Fibroblast of villous mesenchyme (primary cell): Measurements from ENCODE around the gene CYBRD1. TPM values are rescaled to one million over a fixed set of nuclear protein-coding genes. Genes with fewer than 3 reads are reported as not detected.
A peak's percentile ranks its signal among the peaks of the same experiment; 100 is the strongest.
"Not testable (repeated sequence)": the region's sequence is repeated elsewhere in the genome, so short reads cannot be mapped to it uniquely, and the experiment has no call there.

Experiments used
- DNase-seq: peaks from one replicate; pipeline ENCODE4 v3.0.0-alpha.2; 2010; ENCODE audit warnings: low read depth
- H3K4me3 ChIP-seq: 2 replicates; pipeline ENCODE4 v1.5.1; 2011; ENCODE audit warnings: low read depth, mild to moderate bottlenecking, low read length
- CTCF ChIP-seq: IDR thresholded peaks from 2 replicates; pipeline ENCODE4 v1.5.1; 2012; ENCODE audit warnings: low read depth, mild to moderate bottlenecking, low read length; ENCODE audit not compliant: insufficient read depth
- total RNA-seq: library from RNA; depleted of rRNA; stranded (reverse); fragments of >200 nt; gene quantifications from 2 replicates; pipeline ENCODE4 v1.2.3, GENCODE V29; 2012

CYBRD1 gene
- total RNA-seq, 1 donor = 189 TPM

- TF ChIP-seq CTCF = no peak
- no peak for DNase-seq
- H3K4me3 ChIP-seq = no peak overlapping the region
Observed at GRCh38 chr2:171492664-171493063, 29.6 kb upstream of the CYBRD1 start.

GRCh38 chr2:171497664-171498063 is 24.6 kb upstream of the CYBRD1 start:
- H3K4me3 ChIP-seq, DNase-seq: not testable (repeated sequence)

- H3K4me3 ChIP-seq = no peak overlapping the region
- no peak for TF ChIP-seq CTCF
- DNase-seq = peak; percentile 22
Observed at GRCh38 chr2:171505374-171505773, 16.9 kb upstream of the CYBRD1 start.

- TF ChIP-seq CTCF = no peak
- no peak for DNase-seq
- no peak overlapping the region for H3K4me3 ChIP-seq
Observed at GRCh38 chr2:171509945-171510731, 12.1 kb upstream of the CYBRD1 start.

GRCh38 chr2:171512014-171512413 is 10.3 kb upstream of the CYBRD1 start:
- H3K4me3 ChIP-seq = no peak overlapping the region
- no peak for TF ChIP-seq CTCF
- no peak for DNase-seq

GRCh38 chr2:171512683-171513195 is 9.5 kb upstream of the CYBRD1 start:
- no peak for DNase-seq
- H3K4me3 ChIP-seq = no peak overlapping the region
- TF ChIP-seq CTCF = no peak

GRCh38 chr2:171513719-171514160 is 8.5 kb upstream of the CYBRD1 start:
- no peak overlapping the region for H3K4me3 ChIP-seq
- no peak for TF ChIP-seq CTCF
- DNase-seq = no peak
